Progenitor cell of endocrine pancreas (in vitro differentiated cells): Measurements from ENCODE around the gene GSTM3. TPM values are rescaled to one million over a fixed set of nuclear protein-coding genes. Genes with fewer than 3 reads are reported as not detected.
"Not testable (repeated sequence)": the region's sequence is repeated elsewhere in the genome, so short reads cannot be mapped to it uniquely, and the experiment has no call there.

Experiments
- DNase-seq: peaks from one replicate; pipeline ENCODE4 v3.0.0; 2021; ENCODE audit warnings: low spot score; ENCODE audit not compliant: unreplicated experiment
- H3K27ac Mint-ChIP-seq: 2 replicates; pipeline ENCODE4 v1.8.0; 2021; ENCODE audit warnings: mild to moderate bottlenecking, moderate library complexity, mixed read lengths
- H3K27me3 Mint-ChIP-seq: 2 replicates; pipeline ENCODE4 v1.8.0; 2021; ENCODE audit warnings: mixed read lengths
- H3K36me3 Mint-ChIP-seq: 2 replicates; pipeline ENCODE4 v1.8.0; 2022; ENCODE audit warnings: mixed read lengths; ENCODE audit not compliant: insufficient read depth
- H3K4me1 Mint-ChIP-seq: 2 replicates; pipeline ENCODE4 v1.8.0; 2021; ENCODE audit warnings: low read depth, mixed read lengths
- H3K4me3 Mint-ChIP-seq: 2 replicates; pipeline ENCODE4 v1.8.0; 2021; ENCODE audit warnings: low read depth, mild to moderate bottlenecking, moderate library complexity, mixed read lengths
- H3K9me3 Mint-ChIP-seq: 2 replicates; pipeline ENCODE4 v1.8.0; 2021; ENCODE audit warnings: low read depth, mixed read lengths
- total RNA-seq: library from RNA; stranded (reverse); gene quantifications from 2 replicates; pipeline ENCODE4 v1.2.1, GENCODE V29; 2021
- TF ChIP-seq, protein P1 (sequence below): fragments of 200-600 bp; sonication (generic); IDR thresholded peaks from one replicate; pipeline ENCODE4 v1.5.0; 2021; ENCODE audit warnings: antibody characterized with exemption, mild to moderate bottlenecking; ENCODE audit not compliant: unreplicated experiment

The GSTM3 gene
- total RNA-seq, 1 donor from 2014 or later = 83.1 TPM

DNA sequence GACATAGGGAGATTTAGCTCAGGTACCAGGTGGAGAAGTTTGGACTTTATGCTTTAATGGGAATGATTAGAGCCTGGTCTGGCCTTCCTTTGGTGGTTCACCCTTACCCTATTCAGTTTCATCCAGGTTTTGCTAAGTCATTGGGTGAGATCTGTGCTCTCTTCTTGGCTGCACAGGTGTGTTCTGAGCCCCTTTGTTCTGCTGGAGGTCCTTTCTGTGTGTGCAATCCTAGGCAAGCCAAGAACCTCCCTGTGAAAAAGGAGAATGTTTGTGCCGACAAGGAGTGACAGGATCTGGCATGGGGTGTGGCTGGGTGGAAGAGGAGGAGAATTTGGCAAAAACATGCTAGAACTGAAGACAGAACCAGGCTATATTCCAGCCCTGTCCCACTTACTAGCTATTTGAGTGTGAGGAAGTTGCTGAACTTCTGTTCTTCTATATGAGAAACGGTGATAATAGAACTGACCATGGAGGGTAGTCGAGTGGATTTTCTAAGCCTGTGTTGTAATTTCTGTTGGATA lies 24.2 kb downstream of the GSTM3 start:
- Mint-ChIP-seq H3K4me1 (peaks cover 1% of the 10 kb centered on the region), H3K27ac (no peak overlapping the region), H3K36me3 (no peaks in the 10 kb centered on the region), H3K27me3 (peaks cover 14% of the 10 kb centered on the region), H3K9me3 (no peaks in the 10 kb centered on the region), H3K4me3 (no peak overlapping the region)
- TF ChIP-seq, protein P1, sequence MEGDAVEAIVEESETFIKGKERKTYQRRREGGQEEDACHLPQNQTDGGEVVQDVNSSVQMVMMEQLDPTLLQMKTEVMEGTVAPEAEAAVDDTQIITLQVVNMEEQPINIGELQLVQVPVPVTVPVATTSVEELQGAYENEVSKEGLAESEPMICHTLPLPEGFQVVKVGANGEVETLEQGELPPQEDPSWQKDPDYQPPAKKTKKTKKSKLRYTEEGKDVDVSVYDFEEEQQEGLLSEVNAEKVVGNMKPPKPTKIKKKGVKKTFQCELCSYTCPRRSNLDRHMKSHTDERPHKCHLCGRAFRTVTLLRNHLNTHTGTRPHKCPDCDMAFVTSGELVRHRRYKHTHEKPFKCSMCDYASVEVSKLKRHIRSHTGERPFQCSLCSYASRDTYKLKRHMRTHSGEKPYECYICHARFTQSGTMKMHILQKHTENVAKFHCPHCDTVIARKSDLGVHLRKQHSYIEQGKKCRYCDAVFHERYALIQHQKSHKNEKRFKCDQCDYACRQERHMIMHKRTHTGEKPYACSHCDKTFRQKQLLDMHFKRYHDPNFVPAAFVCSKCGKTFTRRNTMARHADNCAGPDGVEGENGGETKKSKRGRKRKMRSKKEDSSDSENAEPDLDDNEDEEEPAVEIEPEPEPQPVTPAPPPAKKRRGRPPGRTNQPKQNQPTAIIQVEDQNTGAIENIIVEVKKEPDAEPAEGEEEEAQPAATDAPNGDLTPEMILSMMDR = no peak
- DNase-seq = no peak

DNA sequence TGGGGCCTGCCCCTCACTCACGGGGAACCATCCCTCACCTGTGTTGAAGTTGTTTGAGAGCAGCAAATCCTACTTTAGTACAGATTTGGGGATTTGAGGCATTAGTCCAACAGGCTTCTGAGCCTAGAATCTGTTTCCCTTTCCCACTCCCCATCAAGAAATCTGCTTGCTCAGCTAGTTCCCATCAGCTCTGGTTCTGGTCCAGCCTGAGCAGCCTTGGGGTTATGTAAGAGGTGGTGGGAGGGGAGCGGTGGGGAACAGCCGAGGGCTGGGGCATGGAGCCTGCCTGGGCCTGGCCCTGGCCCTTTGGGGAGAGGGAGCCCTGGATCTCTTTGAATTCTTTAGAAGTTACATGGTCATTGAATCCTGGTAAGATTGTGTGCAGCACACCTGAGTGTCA lies 24.7 kb downstream of the GSTM3 start:
- TF ChIP-seq, protein P1 = no peak

DNA sequence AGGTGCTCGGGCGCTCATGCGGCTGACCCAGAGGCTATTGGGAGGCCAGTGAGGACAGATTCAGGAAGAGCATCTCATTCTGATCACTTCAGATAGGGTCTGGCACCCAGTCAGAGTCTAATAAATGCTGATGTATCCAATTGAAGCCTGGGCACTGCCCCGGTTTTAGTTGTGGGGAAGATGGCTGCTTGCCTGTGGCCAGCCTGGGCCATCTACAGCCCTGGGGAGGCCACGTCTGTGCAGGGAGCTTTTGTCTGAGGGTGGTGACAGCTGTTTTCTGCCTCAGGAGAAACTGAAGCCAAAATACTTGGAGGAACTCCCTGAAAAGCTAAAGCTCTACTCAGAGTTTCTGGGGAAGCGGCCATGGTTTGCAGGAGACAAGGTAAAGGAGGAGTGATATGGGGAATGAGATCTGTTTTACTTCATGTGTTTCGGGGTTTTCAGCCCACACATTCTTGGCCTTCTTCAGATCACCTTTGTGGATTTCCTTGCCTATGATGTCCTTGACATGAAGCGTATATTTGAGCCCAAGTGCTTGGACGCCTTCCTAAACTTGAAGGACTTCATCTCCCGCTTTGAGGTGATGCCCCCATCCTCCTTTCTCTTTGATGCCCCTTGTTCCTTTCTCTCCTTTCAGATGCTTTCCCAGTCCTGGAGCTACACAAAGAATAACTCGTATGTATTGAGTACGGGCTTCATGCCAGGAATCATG lies 26.0 kb downstream of the GSTM3 start:
- Mint-ChIP-seq H3K4me1 (peaks cover 1% of the 10 kb centered on the region), H3K9me3 (no peaks in the 10 kb centered on the region), H3K27ac (no peak overlapping the region), H3K27me3 (peaks cover 14% of the 10 kb centered on the region), H3K36me3 (no peaks in the 10 kb centered on the region), H3K4me3 (no peak overlapping the region)
- TF ChIP-seq, protein P1 = no peak
- DNase-seq = no peak

More for the DNA sequence above, 24.7 kb downstream of the GSTM3 start:
- Mint-ChIP-seq H3K4me1 (peaks cover 1% of the 10 kb centered on the region), H3K4me3 (no peak overlapping the region), H3K27ac (no peak overlapping the region), H3K9me3 (no peaks in the 10 kb centered on the region), H3K36me3 (no peaks in the 10 kb centered on the region), H3K27me3 (peaks cover 14% of the 10 kb centered on the region)
- no peak for DNase-seq

DNA sequence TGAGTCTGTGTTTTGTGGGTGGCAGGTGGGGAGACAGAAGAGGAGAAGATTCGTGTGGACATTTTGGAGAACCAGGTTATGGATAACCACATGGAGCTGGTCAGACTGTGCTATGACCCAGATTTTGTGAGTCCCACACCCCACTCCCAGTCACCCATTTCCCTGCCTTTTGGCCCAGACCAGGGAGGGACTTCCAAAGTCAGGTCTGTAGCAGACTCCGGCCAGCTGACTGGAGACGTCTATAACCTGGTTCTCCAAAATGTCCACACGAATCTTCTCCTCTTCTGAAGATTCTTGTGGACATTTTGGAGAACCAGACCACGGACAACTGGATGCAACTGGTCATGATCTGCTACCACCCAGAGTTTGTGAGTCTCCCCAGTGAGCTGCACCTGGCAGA lies 27.2 kb downstream of the GSTM3 start:
- H3K9me3 Mint-ChIP-seq = peaks cover 8% of the 10 kb centered on the region
- H3K4me1 Mint-ChIP-seq = peaks cover 1% of the 10 kb centered on the region
- no peak overlapping the region for H3K27ac Mint-ChIP-seq
- no peak overlapping the region for H3K4me3 Mint-ChIP-seq
- H3K27me3 Mint-ChIP-seq = peaks cover 14% of the 10 kb centered on the region
- H3K36me3 Mint-ChIP-seq = peaks cover 7% of the 10 kb centered on the region
- TF ChIP-seq, protein P1 = no peak
- DNase-seq = no peak

DNA sequence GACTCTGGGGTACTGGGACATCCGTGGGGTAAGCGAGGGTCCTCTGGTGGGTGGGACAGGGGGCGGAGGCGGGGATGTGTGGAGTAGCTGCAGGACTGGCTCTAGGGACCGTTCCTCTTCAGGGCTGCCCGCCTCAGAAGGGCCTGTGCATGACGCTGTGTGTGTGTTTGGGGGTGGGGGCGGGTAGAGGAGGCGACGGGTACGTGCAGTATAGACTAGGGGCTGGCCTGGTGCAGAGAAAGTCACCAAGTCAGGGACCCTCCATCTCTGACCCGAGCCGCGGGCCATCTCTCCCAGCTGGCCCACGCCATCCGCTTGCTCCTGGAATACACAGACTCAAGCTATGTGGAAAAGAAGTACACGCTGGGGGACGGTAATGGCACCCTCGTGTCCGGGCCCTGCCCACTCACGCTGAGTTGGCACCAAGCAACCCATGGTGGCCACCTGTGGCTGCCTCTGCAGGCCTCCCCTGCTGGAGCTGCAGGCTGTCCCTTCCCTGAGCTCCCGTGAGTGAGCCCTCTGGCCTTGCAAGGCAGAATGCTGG lies 28.4 kb downstream of the GSTM3 start:
- DNase-seq = no peak
- peaks cover 16% of the 10 kb centered on the region for H3K9me3 Mint-ChIP-seq
- H3K4me3 Mint-ChIP-seq = no peak overlapping the region
- no peak overlapping the region for H3K27ac Mint-ChIP-seq
- peaks cover 11% of the 10 kb centered on the region for H3K27me3 Mint-ChIP-seq
- peaks cover 10% of the 10 kb centered on the region for H3K36me3 Mint-ChIP-seq
- no peaks in the 10 kb centered on the region for H3K4me1 Mint-ChIP-seq
- TF ChIP-seq, protein P1 = no peak

DNA sequence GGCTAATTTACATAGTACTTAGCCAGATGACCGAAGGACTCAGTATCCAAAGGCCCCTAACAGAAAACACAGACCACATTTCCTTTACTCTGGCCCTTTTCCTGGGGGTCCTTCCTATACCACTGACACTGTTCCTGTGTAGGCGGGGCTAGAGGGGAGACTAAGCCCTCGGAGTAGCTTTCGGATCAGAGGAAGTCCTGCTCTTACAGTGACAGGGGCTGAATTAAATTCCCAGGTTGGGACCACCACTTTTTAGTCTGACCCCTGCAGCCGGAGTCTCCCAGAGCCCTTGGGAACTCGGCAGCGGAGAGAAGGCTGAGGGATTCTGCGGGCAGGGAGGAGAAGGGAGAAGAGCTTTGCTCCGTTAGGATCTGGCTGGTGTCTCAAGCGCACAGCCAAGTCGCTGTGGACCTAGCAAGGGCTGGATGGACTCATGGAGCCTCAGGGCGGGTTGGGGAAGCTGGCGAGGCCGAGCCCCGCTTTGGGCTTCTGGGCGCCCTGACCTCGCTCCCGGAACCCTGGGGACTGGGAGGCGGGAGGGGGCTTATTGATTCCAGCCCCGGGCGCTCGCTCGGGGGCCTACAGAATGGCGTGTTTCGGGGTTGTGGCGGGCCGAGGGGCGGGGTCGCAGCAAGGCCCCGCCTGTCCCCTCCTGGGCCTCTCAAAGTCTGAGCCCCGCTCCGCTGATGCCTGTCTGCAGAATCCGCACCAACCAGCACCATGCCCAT lies 29.1 kb downstream of the GSTM3 start, which contains the start of gene GSTM5:
TSS of gene GSTM5 (plus strand) at position 659 of the 728 bp plus-strand sequence. CDS start at position 721, 62 bp downstream.
- Mint-ChIP-seq H3K27me3 (peaks cover 11% of the 10 kb centered on the region), H3K36me3 (peaks cover 12% of the 10 kb centered on the region), H3K9me3 (peaks cover 16% of the 10 kb centered on the region)
- DNase-seq, H3K4me3 Mint-ChIP-seq, H3K27ac Mint-ChIP-seq, H3K4me1 Mint-ChIP-seq: not testable (repeated sequence)

DNA sequence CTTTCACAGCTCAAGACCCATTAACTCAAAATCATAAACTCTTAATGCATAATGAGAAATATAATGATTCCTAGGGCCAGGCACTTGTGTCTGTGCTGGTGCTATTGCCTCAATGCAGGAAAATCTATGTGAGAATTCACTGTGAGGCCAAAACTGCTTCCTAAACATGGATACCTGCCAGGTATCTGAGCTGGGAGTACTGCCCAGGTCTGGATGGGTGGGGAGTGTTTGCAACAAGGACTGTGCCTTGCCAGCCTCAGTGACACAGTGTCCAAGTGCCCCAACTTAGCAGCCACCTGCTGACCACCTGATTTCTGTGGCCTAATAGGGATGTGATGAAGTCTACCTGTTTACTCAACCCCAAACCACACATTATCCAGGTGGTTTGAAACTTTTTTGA lies 31.0 kb downstream of the GSTM3 start:
- not testable (repeated sequence) for H3K27ac Mint-ChIP-seq, H3K4me1 Mint-ChIP-seq, DNase-seq, H3K27me3 Mint-ChIP-seq, H3K4me3 Mint-ChIP-seq
- Mint-ChIP-seq H3K36me3 (peaks cover 12% of the 10 kb centered on the region), H3K9me3 (peaks cover 16% of the 10 kb centered on the region)

DNA sequence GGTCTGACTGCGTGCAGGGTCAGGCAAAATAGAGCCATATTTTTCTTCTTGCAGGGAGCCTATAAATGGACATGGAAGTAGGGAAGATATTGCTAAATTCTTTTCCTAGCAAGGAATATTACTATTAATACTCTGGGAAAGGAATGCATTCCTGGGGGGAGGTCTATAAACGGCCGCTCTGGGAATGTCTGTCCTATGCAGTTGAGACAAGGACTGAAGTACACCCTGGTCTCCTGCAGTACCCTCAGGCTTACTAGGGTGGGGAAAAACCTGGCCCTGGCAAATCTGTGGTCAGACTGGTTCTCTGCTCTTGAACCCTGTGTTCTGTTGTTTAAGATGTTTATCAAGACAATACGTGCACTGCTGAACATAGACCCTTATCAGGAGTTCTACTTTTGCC lies 31.9 kb downstream of the GSTM3 start:
- not testable (repeated sequence) for H3K27ac Mint-ChIP-seq, H3K4me1 Mint-ChIP-seq, H3K4me3 Mint-ChIP-seq, H3K27me3 Mint-ChIP-seq, DNase-seq
- Mint-ChIP-seq H3K36me3 (peaks cover 12% of the 10 kb centered on the region), H3K9me3 (peaks cover 23% of the 10 kb centered on the region)
